Testis (tissue), 2 donors: ENCODE measurements around the gene LTBP1.

ENCODE experiments used
- CTCF ChIP-seq, 3 experiments: fragments of 450-650 bp in 2 of 3; fragments of 200-600 bp in 1 of 3; sonication (generic) in 1 of 3; IDR thresholded peaks; one replicate each; pipeline ENCODE4 v1.5.1; 2016 to 2019; ENCODE audit warnings: antibody characterized with exemption in 3 of 3, mild to moderate bottlenecking in 2 of 3, moderate library complexity in 1 of 3
- POLR2A ChIP-seq: fragments of 450-650 bp; IDR thresholded peaks from one replicate; pipeline ENCODE4 v1.6.1; 2017; ENCODE audit warnings: antibody characterized with exemption, mild to moderate bottlenecking, moderate library complexity

- TF ChIP-seq CTCF (IDR thresholded peaks at IDR 0.05) (no peak), POLR2A (no peak)
These were observed 325.2 kb downstream of the LTBP1 start for GRCh38 chr2:33272001-33272400.
